ENCODE data around the gene WTIP. TPM values are rescaled to one million over a fixed set of nuclear protein-coding genes. Genes with fewer than 3 reads are reported as not detected.

WTIP gene
- total and polyA plus RNA-seq, 2 of the 13 experiments (the other 11 are each of a cell fraction or from before 2014, with no cell fraction given): 15.0 to 18.1 TPM

- TF ChIP-seq, protein P1, sequence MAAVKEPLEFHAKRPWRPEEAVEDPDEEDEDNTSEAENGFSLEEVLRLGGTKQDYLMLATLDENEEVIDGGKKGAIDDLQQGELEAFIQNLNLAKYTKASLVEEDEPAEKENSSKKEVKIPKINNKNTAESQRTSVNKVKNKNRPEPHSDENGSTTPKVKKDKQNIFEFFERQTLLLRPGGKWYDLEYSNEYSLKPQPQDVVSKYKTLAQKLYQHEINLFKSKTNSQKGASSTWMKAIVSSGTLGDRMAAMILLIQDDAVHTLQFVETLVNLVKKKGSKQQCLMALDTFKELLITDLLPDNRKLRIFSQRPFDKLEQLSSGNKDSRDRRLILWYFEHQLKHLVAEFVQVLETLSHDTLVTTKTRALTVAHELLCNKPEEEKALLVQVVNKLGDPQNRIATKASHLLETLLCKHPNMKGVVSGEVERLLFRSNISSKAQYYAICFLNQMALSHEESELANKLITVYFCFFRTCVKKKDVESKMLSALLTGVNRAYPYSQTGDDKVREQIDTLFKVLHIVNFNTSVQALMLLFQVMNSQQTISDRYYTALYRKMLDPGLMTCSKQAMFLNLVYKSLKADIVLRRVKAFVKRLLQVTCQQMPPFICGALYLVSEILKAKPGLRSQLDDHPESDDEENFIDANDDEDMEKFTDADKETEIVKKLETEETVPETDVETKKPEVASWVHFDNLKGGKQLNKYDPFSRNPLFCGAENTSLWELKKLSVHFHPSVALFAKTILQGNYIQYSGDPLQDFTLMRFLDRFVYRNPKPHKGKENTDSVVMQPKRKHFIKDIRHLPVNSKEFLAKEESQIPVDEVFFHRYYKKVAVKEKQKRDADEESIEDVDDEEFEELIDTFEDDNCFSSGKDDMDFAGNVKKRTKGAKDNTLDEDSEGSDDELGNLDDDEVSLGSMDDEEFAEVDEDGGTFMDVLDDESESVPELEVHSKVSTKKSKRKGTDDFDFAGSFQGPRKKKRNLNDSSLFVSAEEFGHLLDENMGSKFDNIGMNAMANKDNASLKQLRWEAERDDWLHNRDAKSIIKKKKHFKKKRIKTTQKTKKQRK (IDR thresholded peaks at IDR 0.05; ENCODE audit: low read length): no peak
- TF ChIP-seq DMAP1 (CRISPR knock-in tag; IDR thresholded peaks at IDR 0.05): no peak
- TF ChIP-seq TCF7 (IDR thresholded peaks at IDR 0.05; ENCODE audit: low read depth): no peak
- TF ChIP-seq, protein P2, sequence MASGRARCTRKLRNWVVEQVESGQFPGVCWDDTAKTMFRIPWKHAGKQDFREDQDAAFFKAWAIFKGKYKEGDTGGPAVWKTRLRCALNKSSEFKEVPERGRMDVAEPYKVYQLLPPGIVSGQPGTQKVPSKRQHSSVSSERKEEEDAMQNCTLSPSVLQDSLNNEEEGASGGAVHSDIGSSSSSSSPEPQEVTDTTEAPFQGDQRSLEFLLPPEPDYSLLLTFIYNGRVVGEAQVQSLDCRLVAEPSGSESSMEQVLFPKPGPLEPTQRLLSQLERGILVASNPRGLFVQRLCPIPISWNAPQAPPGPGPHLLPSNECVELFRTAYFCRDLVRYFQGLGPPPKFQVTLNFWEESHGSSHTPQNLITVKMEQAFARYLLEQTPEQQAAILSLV (CRISPR knock-in tag; IDR thresholded peaks at IDR 0.05; ENCODE audit: borderline replicate concordance): no peak
- no peak for TF ChIP-seq ZNF776 (CRISPR knock-in tag; IDR thresholded peaks at IDR 0.05)
- TF ChIP-seq, protein P3, sequence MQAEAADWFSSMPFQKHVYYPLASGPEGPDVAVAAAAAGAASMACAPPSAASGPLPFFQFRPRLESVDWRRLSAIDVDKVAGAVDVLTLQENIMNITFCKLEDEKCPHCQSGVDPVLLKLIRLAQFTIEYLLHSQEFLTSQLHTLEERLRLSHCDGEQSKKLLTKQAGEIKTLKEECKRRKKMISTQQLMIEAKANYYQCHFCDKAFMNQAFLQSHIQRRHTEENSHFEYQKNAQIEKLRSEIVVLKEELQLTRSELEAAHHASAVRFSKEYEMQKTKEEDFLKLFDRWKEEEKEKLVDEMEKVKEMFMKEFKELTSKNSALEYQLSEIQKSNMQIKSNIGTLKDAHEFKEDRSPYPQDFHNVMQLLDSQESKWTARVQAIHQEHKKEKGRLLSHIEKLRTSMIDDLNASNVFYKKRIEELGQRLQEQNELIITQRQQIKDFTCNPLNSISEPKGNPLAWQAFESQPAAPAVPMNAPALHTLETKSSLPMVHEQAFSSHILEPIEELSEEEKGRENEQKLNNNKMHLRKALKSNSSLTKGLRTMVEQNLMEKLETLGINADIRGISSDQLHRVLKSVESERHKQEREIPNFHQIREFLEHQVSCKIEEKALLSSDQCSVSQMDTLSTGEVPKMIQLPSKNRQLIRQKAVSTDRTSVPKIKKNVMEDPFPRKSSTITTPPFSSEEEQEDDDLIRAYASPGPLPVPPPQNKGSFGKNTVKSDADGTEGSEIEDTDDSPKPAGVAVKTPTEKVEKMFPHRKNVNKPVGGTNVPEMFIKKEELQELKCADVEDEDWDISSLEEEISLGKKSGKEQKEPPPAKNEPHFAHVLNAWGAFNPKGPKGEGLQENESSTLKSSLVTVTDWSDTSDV (CRISPR knock-in tag; IDR thresholded peaks at IDR 0.05): no peak
- TF ChIP-seq REXO4 (CRISPR knock-in tag; IDR thresholded peaks at IDR 0.05; ENCODE audit: borderline replicate concordance): no peak
- TF ChIP-seq ZNF512 (CRISPR knock-in tag; IDR thresholded peaks at IDR 0.05): no peak
- TF ChIP-seq, protein P4, sequence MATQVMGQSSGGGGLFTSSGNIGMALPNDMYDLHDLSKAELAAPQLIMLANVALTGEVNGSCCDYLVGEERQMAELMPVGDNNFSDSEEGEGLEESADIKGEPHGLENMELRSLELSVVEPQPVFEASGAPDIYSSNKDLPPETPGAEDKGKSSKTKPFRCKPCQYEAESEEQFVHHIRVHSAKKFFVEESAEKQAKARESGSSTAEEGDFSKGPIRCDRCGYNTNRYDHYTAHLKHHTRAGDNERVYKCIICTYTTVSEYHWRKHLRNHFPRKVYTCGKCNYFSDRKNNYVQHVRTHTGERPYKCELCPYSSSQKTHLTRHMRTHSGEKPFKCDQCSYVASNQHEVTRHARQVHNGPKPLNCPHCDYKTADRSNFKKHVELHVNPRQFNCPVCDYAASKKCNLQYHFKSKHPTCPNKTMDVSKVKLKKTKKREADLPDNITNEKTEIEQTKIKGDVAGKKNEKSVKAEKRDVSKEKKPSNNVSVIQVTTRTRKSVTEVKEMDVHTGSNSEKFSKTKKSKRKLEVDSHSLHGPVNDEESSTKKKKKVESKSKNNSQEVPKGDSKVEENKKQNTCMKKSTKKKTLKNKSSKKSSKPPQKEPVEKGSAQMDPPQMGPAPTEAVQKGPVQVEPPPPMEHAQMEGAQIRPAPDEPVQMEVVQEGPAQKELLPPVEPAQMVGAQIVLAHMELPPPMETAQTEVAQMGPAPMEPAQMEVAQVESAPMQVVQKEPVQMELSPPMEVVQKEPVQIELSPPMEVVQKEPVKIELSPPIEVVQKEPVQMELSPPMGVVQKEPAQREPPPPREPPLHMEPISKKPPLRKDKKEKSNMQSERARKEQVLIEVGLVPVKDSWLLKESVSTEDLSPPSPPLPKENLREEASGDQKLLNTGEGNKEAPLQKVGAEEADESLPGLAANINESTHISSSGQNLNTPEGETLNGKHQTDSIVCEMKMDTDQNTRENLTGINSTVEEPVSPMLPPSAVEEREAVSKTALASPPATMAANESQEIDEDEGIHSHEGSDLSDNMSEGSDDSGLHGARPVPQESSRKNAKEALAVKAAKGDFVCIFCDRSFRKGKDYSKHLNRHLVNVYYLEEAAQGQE (IDR thresholded peaks at IDR 0.05; ENCODE audit: borderline replicate concordance in 1 of 2, low read depth in 1 of 2, low read length in 2 of 2): no peak
- TF ChIP-seq MIER3 (CRISPR knock-in tag; IDR thresholded peaks at IDR 0.05; ENCODE audit: borderline replicate concordance): no peak
- TF ChIP-seq ZBTB10 (CRISPR knock-in tag; IDR thresholded peaks at IDR 0.05; ENCODE audit: borderline replicate concordance): no peak
Measured at GRCh38 chr19:34501339-34502320, 20.1 kb downstream of the WTIP start (continued).
